Measurements from ENCODE around the gene SLC6A20. TPM values are rescaled to one million over a fixed set of nuclear protein-coding genes. Genes with fewer than 3 reads are reported as not detected.

The SLC6A20 gene
- total RNA-seq, 1 donor from 2014 or later: 2.8 TPM

GRCh38 chr3:45712434-45713110 is 83.8 kb downstream of the SLC6A20 start:
- no peak overlapping the region for H3K4me3 ChIP-seq (ENCODE audit: low read depth, low read length)
- no peak for DNase-seq (ENCODE audit: low read depth)
- TF ChIP-seq CTCF (conservative IDR thresholded peaks at IDR 0.05; ENCODE audit: low read depth, low read length): no peak

GRCh38 chr3:45711931-45712330 is 84.4 kb downstream of the SLC6A20 start:
- DNase-seq (ENCODE audit: low read depth): no peak
- TF ChIP-seq CTCF (conservative IDR thresholded peaks at IDR 0.05; ENCODE audit: low read depth, low read length): no peak
- H3K4me3 ChIP-seq (ENCODE audit: low read depth, low read length): no peak overlapping the region

- TF ChIP-seq CTCF (conservative IDR thresholded peaks at IDR 0.05; ENCODE audit: low read depth, low read length): no peak
- DNase-seq (ENCODE audit: low read depth): no peak
- no peak overlapping the region for H3K4me3 ChIP-seq (ENCODE audit: low read depth, low read length)
Observed at GRCh38 chr3:45705839-45706808, 90.2 kb downstream of the SLC6A20 start.

Other genes with a start within 250 kb of the SLC6A20 start
- 13.5 and 13.7 TPM in 2 replicates for gene LIMD1, start 201.8 kb downstream of the SLC6A20 start, total RNA-seq
- 15.2 and 23.8 TPM in 2 replicates for gene SACM1L, start 107.1 kb downstream of the SLC6A20 start, total RNA-seq
- 8.2 and 8.6 TPM in 2 replicates for gene LZTFL1, start 45.6 kb upstream of the SLC6A20 start, total RNA-seq
- 0.17 TPM in 1 of 2 replicates, not detected in the other for gene CCR9, start 90.0 kb upstream of the SLC6A20 start, total RNA-seq
- not detected in 2 replicates for gene CXCR6, start 146.9 kb upstream of the SLC6A20 start, total RNA-seq
- 10.3 and 10.9 TPM in 2 replicates for gene FYCO1, start 199.3 kb upstream of the SLC6A20 start, total RNA-seq
- gene XCR1, start 230.9 kb upstream of the SLC6A20 start, total RNA-seq: not detected in 2 replicates

Data from epithelial cell of proximal tubule (primary cell).